ENCODE measurements around the gene PAMR1.

PAMR1 gene

DNA sequence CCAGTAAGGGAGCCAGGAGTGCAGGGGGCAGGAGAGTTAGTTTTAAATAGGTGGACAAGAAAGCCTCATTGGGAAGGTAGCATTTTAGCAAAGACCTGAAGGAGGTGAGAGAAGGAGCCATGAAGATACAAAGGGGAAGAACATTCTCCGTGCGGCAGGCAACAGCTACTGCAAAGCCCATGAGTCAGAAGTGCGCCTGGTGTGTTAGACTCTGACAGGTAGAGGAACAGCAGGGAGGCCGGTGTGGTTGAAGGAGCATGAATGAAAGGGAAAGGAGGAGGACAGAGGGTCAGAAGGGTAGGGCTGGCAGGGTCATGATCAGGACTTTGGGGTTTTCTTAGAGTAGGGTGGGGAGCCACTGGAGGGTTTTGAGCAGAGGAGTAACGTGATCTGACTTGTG lies 34.5 kb upstream of the PAMR1 start:
- H3K27ac ChIP-seq (ENCODE audit: low read depth, low read length): no peak overlapping the region
- H3K9me2 ChIP-seq (replicated peaks; ENCODE audit: insufficient read depth, low read length): no peaks in the 10 kb centered on the region
- no peaks in the 10 kb centered on the region for H3K36me3 ChIP-seq (ENCODE audit: low read length)
- no peak overlapping the region for H3K9ac ChIP-seq (ENCODE audit: low read length)
- H3K9me3 ChIP-seq (ENCODE audit: insufficient read depth, low read length): no peaks in the 10 kb centered on the region
- no peak overlapping the region for H3K4me2 ChIP-seq (ENCODE audit: low read depth, low read length, poor library complexity, severe bottlenecking)
- no peak overlapping the region for H3K4me3 ChIP-seq (ENCODE audit: insufficient read depth, low read length, poor library complexity, severe bottlenecking)
- no peak for TF ChIP-seq EZH2phosphoT487 (conservative IDR thresholded peaks at IDR 0.05; ENCODE audit: low read length)
- TF ChIP-seq, protein P1, sequence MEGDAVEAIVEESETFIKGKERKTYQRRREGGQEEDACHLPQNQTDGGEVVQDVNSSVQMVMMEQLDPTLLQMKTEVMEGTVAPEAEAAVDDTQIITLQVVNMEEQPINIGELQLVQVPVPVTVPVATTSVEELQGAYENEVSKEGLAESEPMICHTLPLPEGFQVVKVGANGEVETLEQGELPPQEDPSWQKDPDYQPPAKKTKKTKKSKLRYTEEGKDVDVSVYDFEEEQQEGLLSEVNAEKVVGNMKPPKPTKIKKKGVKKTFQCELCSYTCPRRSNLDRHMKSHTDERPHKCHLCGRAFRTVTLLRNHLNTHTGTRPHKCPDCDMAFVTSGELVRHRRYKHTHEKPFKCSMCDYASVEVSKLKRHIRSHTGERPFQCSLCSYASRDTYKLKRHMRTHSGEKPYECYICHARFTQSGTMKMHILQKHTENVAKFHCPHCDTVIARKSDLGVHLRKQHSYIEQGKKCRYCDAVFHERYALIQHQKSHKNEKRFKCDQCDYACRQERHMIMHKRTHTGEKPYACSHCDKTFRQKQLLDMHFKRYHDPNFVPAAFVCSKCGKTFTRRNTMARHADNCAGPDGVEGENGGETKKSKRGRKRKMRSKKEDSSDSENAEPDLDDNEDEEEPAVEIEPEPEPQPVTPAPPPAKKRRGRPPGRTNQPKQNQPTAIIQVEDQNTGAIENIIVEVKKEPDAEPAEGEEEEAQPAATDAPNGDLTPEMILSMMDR (IDR thresholded peaks at IDR 0.05; ENCODE audit: insufficient read depth, low read length, poor library complexity, severe bottlenecking): no peak
- no peaks in the 10 kb centered on the region for H4K20me1 ChIP-seq (ENCODE audit: low read depth, low read length)
- no peak overlapping the region for H2AFZ ChIP-seq (ENCODE audit: low read depth, low read length, severe bottlenecking)
- H3F3A ChIP-seq (ENCODE audit: insufficient read depth): no peaks in the 10 kb centered on the region
- no peaks in the 10 kb centered on the region for H3K79me2 ChIP-seq (ENCODE audit: insufficient read depth, low read length)
- no peaks in the 10 kb centered on the region for H3K27me3 ChIP-seq (ENCODE audit: low read length)

DNA sequence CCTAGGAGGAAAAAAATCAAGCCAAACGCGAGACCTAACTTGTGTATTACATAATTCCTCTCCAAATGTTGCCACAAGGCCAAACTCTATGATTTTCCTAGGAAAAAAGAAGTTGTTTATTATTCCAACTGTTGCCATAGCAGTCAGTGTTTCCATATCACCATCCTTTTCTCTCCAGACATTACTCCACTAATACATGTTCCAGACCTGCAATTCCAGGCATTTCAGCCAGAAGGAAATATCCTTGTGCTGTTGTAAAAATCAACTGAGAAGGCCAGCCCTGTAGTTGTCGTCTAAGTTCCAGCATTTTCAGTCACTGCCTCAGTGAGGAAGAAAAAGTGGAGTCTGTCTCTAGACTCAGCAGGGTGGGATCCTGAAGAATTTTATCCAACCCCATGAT lies 33.1 kb upstream of the PAMR1 start:
- H3K4me3 ChIP-seq (ENCODE audit: insufficient read depth, low read length, poor library complexity, severe bottlenecking): no peak overlapping the region
- no peak overlapping the region for H2AFZ ChIP-seq (ENCODE audit: low read depth, low read length, severe bottlenecking)
- H3K27ac ChIP-seq (ENCODE audit: low read depth, low read length): no peak overlapping the region
- no peak overlapping the region for H3K9ac ChIP-seq (ENCODE audit: low read length)
- no peaks in the 10 kb centered on the region for H3K9me2 ChIP-seq (replicated peaks; ENCODE audit: insufficient read depth, low read length)
- H3K36me3 ChIP-seq (ENCODE audit: low read length): no peaks in the 10 kb centered on the region
- H3F3A ChIP-seq (ENCODE audit: insufficient read depth): no peaks in the 10 kb centered on the region
- TF ChIP-seq, protein P1 (IDR thresholded peaks at IDR 0.05; ENCODE audit: insufficient read depth, low read length, poor library complexity, severe bottlenecking): no peak
- no peak for TF ChIP-seq EZH2phosphoT487 (conservative IDR thresholded peaks at IDR 0.05; ENCODE audit: low read length)
- no peaks in the 10 kb centered on the region for H3K79me2 ChIP-seq (ENCODE audit: insufficient read depth, low read length)
- no peaks in the 10 kb centered on the region for H3K27me3 ChIP-seq (ENCODE audit: low read length)
- H3K9me3 ChIP-seq (ENCODE audit: insufficient read depth, low read length): no peaks in the 10 kb centered on the region
- no peak overlapping the region for H3K4me2 ChIP-seq (ENCODE audit: low read depth, low read length, poor library complexity, severe bottlenecking)
- no peaks in the 10 kb centered on the region for H4K20me1 ChIP-seq (ENCODE audit: low read depth, low read length)

DNA sequence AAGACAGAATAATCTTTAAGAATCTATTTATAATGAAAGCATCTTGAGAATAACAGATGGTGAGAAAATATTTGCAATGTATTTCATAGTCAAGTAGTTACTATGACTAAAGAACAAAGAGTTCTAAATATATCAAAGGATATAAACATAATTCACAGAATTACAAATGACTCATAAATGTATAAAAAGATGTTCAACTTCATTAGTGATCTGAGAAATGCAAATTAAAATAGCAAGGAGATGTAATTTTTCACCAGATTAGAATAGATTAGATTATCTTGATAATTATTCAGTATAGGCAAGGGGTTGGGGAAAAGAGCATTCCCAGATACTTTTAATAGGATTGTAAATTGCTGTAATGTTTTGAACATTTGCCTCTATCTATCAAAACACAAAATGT lies 30.1 kb upstream of the PAMR1 start:
- H4K20me1 ChIP-seq (ENCODE audit: low read depth, low read length): no peaks in the 10 kb centered on the region
- TF ChIP-seq, protein P1 (IDR thresholded peaks at IDR 0.05; ENCODE audit: insufficient read depth, low read length, poor library complexity, severe bottlenecking): no peak
- TF ChIP-seq EZH2phosphoT487 (conservative IDR thresholded peaks at IDR 0.05; ENCODE audit: low read length): no peak
- H2AFZ ChIP-seq (ENCODE audit: low read depth, low read length, severe bottlenecking): no peak overlapping the region
- H3K79me2 ChIP-seq (ENCODE audit: insufficient read depth, low read length): no peaks in the 10 kb centered on the region
- no peaks in the 10 kb centered on the region for H3K27me3 ChIP-seq (ENCODE audit: low read length)
- H3K9ac ChIP-seq (ENCODE audit: low read length): no peak overlapping the region
- no peaks in the 10 kb centered on the region for H3K36me3 ChIP-seq (ENCODE audit: low read length)
- no peak overlapping the region for H3K27ac ChIP-seq (ENCODE audit: low read depth, low read length)
- H3F3A ChIP-seq (ENCODE audit: insufficient read depth): no peaks in the 10 kb centered on the region
- no peaks in the 10 kb centered on the region for H3K9me2 ChIP-seq (replicated peaks; ENCODE audit: insufficient read depth, low read length)
- H3K4me3 ChIP-seq (ENCODE audit: insufficient read depth, low read length, poor library complexity, severe bottlenecking): no peak overlapping the region
- no peak overlapping the region for H3K4me2 ChIP-seq (ENCODE audit: low read depth, low read length, poor library complexity, severe bottlenecking)
- H3K9me3 ChIP-seq (ENCODE audit: insufficient read depth, low read length): no peaks in the 10 kb centered on the region

Data from SU-DHL-6 (cell line).